HuH-7.5 (cell line): Measurements from ENCODE around the gene SS18.
"Not testable (repeated sequence)": the region's sequence is repeated elsewhere in the genome, so short reads cannot be mapped to it uniquely, and the experiment has no call there.

ENCODE experiments used
- DNase-seq: peaks from one replicate; pipeline ENCODE4 v3.0.0; 2011; ENCODE audit warnings: low spot score

The SS18 gene, protein sequence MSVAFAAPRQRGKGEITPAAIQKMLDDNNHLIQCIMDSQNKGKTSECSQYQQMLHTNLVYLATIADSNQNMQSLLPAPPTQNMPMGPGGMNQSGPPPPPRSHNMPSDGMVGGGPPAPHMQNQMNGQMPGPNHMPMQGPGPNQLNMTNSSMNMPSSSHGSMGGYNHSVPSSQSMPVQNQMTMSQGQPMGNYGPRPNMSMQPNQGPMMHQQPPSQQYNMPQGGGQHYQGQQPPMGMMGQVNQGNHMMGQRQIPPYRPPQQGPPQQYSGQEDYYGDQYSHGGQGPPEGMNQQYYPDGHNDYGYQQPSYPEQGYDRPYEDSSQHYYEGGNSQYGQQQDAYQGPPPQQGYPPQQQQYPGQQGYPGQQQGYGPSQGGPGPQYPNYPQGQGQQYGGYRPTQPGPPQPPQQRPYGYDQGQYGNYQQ

GRCh38 chr18:26090130-26091046 lies at the start of gene SS18:
Gene SS18, minus strand, starts transcription at chr18:26090613. Its CDS starts 44 bp downstream, at chr18:26090569.
- peak; percentile 71 for DNase-seq

- DNase-seq = no peak
Measured at GRCh38 chr18:26135548-26135947, 45.1 kb upstream of the SS18 start.

- no peak for DNase-seq
Measured at GRCh38 chr18:26134107-26134506, 43.7 kb upstream of the SS18 start.

DNA sequence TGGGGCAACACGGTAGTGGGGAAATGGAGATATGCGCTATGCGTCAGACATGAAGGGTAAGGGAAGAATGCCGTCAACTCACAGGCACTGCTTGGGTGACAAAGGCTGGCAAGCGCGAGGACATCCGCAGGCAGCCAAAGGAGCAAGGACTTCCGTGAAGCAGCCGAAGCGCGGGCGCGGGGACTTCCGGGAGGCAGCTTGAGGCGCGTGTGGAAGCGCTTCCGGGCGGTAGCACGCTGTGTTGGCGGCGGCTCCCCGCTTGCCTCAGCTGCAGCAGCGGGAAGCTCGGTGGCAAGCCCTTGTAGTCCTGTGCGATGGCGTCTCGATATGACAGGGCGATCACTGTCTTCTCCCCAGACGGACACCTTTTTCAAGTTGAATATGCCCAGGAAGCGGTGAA lies 43.2 kb upstream of the SS18 start, which contains the start of gene PSMA8:
TSS of gene PSMA8 (plus strand) at position 218 of the 400 bp plus-strand sequence. CDS start at position 315, 97 bp downstream.
- DNase-seq = no peak

GRCh38 chr18:26128192-26128591 lies 37.8 kb upstream of the SS18 start:
- DNase-seq = not testable (repeated sequence)

DNA sequence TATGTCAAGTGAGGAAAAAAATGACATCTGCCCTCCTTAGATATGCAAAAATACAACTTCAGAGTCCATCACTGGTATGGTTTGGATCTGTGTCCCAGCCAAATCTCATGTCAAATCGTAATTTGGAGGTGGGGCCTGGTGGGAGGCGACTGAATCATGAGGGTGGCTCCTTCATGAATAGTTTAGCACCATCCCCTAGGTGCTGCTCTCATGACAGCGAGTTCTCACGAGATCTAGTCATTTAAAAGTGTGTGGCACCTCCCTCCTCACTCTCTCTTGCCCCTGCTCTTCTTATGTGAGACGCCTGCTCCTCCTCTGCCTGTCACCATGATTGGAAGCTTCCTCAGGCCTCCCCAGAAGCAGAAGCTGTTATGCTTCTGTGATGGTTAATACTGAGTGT lies 37.4 kb upstream of the SS18 start:
- DNase-seq = no peak

DNA sequence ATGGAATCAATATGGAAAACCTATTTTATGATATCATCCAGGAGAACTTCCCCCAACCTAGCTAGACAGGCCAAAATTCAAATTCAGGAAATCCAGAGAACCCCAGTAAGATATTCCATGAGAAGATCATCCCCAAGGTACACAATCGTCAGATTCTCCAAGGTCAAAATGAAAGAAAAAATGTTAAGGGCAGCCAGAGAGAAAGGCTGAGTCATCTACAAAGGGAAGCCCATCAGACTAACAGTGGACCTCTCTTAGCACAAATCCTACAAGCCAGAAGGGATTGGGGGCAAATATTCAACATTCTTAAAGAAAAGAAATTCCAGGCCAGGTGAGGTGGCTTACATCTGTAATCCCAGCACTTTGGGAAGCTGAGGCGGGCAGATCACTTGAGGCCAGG lies 31.6 kb upstream of the SS18 start:
- DNase-seq = not testable (repeated sequence)

DNA sequence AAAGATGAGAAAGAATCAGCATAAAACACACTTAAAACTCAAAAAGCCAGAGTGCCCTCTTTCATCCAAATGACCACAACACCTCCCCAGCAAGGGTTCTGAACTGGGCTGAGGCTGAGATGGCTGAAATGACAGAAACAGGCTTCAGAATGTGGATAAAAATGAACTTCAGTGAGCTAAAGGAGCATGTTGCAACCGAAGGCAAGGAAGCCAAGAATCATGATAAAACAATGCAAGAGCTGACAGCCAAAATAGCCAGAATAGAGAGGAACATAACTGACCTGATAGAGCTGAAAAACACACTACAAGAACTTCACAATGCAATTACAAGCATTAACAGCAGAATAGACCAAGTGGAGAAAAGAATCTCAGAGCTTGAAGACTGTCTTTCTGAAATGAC lies 31.1 kb upstream of the SS18 start:
- DNase-seq = no peak

GRCh38 chr18:26119246-26119645 lies 28.8 kb upstream of the SS18 start:
- no peak for DNase-seq

DNA sequence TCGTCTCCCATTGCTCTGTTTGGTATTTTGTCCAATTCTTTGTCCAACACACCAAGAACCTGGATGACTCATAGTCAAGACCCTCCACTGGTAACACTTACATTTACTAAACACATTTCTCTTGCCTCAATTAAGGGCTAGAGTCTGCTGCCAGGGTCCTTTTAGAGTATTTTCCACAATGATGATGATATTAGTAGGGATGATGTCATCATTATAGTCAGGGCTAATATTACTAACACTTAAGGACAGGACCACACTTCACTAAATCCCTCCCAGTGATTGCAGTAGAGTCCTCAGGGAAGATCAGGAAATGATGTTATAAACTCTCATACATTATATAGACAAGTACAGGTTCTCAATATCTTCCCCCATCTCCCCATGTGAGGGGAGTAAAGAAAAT lies 13.6 kb upstream of the SS18 start:
- no peak for DNase-seq

- no peak for DNase-seq
Measured at GRCh38 chr18:26103579-26103978, 13.2 kb upstream of the SS18 start.

- no peak for DNase-seq
Measured at GRCh38 chr18:26097563-26097962, 7.2 kb upstream of the SS18 start.

DNA sequence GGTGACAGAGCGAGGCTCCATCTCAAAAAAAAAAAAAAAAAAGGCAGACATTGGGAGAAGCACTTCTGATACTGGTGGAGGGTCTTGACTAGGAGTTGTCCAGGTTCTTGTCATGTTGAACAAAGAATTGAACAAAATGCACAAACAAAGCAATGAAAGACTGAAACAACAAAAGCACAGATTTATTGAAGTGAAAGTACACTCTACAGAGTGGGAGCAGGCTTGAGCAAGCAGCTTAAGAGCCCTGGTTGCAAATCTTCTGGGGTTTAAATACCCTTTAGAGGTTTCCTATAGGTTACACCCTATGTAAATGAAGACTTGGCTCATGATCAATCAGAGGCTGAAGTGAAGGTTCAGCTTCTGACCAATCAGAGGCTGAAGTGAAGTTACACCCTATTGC lies 6.4 kb upstream of the SS18 start:
- DNase-seq = no peak

DNA sequence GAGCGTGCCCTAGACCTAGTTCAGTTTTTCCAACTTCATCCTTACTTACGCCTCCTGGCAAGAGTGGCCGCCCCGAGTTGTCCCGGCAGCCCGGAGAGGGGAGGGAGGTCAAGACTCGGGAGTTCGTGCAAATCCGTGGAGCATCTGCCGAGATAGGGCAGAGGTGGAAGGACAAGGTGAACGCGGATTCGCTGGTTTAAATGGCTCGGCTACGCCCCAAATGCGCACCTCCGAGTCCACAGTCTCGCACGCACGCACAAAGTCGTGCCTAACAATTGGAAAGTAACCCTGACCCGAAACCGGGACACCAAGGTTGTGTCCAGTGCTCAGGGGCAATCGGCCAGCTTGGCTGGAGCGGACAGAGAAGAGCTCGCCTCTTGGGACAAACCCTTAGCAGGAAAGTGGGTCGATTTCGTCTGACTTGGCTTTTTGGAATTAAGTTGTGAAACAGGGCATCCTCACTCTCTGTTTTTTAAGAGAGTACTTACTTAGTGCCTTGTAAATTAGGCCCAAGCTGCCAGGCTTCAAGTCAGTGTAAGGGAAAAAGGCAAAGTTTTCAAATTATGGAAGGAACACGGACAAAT lies 726 bp upstream of the SS18 start:
- peak; percentile 28 for DNase-seq

- DNase-seq = no peak
Measured at GRCh38 chr18:26089293-26090129, 902 bp downstream of the SS18 start.

DNA sequence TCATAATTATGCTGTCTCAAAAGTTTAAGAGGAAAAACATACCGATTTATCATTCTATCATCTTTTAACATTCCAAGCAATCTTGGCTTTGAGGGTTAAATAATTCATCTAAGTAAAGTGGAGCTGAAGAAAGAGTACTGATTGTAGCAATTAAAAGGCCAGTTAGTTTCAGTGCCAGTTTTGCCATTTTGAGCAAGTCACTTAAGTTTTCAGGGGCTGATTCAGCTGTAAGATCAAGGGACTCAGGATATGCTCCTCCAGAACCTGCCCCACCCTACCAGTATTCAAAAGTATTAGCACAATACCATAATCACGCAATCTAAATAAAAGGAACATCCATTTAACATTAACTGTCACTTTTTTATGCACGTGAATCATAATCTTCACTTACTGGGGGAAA lies 1.9 kb downstream of the SS18 start:
- DNase-seq = no peak

DNA sequence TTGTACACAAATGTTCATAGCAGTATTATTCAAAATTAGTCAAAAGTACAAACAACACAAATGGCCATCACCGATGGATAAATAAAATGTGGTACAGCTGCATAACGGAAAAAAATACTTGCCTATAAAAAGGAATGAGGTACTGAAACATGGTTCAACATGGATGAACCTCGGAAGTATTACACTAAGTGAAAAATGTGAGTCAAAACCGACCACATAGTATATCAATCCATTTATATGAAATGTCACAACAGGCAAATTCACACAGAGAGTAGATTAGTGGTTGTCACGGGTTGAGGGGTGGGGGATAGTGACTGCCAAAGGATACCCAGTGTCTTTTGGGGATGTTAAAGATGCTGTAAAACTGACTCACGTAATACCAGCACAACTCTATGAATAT lies 3.5 kb downstream of the SS18 start:
- DNase-seq = no peak

GRCh38 chr18:26085056-26085455 lies 5.4 kb downstream of the SS18 start:
- no peak for DNase-seq

DNA sequence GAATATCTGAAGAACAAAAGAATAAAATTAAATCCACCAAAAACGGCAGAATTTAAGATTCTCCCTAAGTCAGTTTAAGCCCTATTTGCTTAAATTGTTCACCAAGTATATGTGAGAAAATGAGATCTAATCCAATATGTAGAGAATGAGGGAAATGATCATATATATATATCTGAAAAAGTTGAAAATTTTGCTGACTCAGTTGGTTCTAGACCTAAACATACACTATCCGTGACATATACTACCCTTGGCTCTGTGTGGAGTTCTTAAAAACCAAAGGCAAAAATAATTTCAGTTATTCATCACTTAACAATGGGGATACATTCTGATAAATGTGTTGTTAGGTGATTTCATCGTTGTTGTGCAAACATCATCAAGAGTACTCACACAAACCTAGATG lies 7.3 kb downstream of the SS18 start:
- DNase-seq = no peak

DNA sequence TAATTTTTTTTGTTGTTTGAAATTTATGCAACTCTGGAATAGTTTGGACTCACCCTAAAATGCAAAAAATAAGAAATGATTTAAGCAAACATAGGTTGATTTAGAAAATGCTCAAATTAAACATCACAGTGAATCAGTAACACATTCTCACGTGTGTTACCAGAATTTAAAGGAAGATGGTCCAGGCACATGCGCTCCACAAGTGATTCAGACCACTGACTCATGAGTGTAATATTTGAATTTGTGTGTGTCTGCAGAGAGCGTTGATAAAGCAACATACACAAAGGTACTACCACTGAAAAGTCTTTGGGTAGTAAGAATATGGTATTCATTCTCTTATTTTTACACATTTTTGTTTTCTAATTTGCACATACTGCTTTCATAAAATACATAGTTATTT lies 7.9 kb downstream of the SS18 start:
- no peak for DNase-seq

DNA sequence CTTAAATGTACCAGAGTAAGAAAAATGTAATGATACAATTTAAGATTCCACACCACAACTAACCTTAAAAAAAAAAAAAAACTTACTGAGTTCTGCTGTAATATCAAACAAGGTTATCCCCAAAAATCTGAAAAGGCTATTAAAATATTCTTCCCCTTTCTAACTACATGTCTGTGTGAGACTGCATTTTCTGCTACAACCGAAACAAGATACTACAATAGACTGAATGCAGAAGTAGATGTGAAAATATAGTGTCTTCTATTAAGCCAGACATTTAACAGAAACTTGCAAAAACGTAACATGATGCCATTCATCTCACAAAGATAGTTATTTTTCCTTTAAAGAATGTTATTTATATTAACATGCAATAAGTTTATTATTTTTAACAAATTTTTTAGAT lies 16.2 kb downstream of the SS18 start:
- no peak for DNase-seq

DNA sequence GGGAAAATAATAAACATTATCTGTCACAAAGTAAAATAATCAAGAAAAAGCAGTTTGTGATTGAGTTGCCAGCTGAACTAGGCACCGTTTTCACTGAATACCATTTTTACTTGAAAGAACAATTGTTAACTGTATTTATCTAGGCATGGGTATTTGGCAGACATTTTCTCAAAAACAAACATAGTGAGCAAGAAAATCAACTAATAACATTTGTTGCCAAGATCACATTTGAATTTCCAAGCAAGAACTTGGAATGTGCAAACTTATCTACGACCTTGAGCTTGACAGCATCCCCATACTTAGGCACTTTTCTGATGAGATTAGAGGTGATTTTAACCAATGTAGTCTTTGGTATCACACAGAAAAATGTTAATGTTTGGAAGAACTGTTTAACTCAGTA lies 16.7 kb downstream of the SS18 start:
- no peak for DNase-seq
